Daoy (cell line): ENCODE data around the gene MVD. TPM values are rescaled to one million over a fixed set of nuclear protein-coding genes. Genes with fewer than 3 reads are reported as not detected.

Source experiments
- DNase-seq: peaks from one replicate; pipeline ENCODE4 v3.0.0-alpha.2; 2015; ENCODE audit warnings: low read depth
- total RNA-seq: library from RNA; depleted of rRNA; stranded (reverse); fragments of >200 nt; shearing (Covaris generic); gene quantifications from 2 replicates; pipeline ENCODE4 v1.2.3, GENCODE V29; 2014; rRNA removed

The MVD gene, protein sequence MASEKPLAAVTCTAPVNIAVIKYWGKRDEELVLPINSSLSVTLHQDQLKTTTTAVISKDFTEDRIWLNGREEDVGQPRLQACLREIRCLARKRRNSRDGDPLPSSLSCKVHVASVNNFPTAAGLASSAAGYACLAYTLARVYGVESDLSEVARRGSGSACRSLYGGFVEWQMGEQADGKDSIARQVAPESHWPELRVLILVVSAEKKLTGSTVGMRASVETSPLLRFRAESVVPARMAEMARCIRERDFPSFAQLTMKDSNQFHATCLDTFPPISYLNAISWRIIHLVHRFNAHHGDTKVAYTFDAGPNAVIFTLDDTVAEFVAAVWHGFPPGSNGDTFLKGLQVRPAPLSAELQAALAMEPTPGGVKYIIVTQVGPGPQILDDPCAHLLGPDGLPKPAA
- 27.3 and 27.7 TPM in 2 replicates for total RNA-seq

DNA sequence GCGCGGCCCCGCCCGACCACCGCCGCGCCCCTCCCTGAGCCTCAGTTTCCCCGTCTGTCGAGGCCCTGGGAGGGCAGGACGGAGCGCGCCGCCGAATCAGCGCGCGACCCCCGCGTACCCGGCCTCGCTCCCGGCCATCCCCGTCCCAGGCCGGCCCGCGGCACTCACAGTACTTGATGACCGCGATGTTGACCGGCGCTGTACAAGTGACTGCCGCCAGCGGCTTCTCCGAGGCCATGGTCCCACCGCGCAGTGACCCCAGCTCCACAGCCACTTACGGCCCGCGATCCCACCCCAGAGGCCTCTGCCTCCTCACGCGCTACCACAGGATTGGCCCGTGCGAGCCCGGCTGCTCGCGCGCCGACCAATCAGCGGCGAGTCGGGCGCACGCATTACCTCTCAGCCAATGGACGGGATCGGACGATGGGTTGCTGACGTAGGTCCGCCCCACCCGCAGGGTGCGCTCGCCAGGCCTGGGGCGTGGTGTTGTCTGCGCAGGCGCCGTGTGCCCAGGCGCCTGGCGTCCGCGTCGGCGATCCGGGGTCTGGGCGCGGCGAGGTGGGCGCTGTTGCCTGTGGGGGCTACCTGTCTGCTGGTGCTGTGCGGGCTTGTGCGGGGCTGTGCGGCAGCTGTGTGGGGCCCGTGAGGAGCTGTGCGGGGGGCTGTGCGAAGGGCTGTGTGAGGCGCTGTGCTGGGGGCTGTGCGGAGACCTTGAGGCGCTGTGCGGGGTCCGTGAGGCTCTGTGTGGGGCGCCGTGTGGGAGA is at the start of gene MVD:
MVD (minus strand) TSS at position 249 of the 764 bp plus-strand sequence; CDS start at position 238, 11 bp downstream.
- peak; percentile 99 for DNase-seq

DNA sequence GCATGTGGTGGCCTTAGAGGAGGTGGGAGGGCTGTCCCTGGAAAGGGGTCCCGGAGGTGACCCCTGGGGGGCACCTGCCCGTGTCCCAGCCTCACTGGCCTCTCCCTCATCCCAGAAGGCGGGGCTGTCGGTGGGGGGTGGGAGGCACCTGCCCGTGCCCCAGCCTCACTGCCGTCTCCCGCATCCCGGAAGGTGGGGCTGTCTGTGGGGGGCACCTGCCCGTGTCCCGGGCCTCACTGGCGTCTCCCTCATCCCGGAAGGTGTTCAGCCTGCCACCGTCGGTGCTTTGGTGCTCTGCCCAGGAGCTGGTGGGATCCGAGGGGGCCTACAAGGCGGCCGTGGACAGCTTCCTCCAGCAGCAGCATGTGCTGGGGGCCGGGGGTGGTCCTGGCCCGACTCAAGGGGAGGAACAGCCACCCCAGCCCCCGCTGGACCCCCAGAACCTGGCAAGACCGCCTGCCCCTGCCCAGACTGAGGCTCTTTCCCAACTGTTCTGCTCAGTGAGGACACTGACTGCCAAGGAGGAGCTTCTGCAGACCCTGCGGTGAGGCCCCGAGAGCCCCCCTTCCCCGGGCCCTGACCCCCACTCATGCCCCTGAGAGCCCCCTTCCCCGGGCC is 49.6 kb upstream of the MVD start:
- no peak for DNase-seq

GRCh38 chr16:88711750-88712340 is 49.0 kb upstream of the MVD start:
- no peak for DNase-seq

GRCh38 chr16:88710556-88710955 is 47.7 kb upstream of the MVD start:
- DNase-seq: no peak

GRCh38 chr16:88706965-88707826 is 44.3 kb upstream of the MVD start:
- no peak for DNase-seq

DNA sequence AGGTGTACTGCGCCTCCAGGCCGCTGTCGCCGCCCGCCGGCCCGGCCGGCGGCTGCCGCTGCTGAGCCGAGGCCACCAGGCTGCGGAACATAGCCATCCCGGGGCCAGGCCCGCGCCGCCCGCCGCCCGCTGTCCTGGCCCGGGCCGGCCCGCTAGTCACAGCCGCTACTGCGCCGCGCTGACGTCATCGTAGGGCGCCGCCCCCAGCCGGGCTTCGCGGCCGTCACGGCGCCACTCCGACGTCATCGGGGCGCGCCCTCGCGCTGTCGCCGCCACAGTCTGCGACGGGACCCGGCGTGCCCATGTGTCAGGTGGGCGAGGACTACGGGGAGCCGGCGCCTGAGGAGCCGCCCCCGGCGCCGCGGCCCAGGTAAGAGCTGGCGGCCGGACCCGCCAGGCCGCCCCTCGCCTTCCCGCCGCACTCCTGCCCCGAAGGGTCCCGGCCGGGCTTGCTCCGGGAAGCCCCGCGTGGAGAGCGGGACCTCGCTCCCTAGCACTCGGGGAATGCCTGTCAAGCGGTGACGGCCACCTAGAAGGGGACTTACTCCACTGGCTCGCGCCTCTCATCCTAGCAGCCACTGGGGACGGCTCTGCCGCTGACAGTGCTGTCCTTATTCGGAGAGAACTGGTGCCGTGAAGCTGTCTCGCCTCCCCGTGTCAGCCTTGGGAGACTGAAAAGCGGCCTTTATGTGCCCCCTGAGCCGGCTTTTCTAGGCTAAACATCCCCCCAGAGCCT is 43.5 kb upstream of the MVD start, which contains the start of the genes CTU2 and RNF166:
CTU2 (plus strand) TSS at position 275 of the 736 bp plus-strand sequence; CDS start at position 303, 28 bp downstream.
RNF166 (minus strand) TSS at position 180 of the 736 bp plus-strand sequence; CDS start at position 97, 83 bp downstream.
- DNase-seq: peak; percentile 92

DNA sequence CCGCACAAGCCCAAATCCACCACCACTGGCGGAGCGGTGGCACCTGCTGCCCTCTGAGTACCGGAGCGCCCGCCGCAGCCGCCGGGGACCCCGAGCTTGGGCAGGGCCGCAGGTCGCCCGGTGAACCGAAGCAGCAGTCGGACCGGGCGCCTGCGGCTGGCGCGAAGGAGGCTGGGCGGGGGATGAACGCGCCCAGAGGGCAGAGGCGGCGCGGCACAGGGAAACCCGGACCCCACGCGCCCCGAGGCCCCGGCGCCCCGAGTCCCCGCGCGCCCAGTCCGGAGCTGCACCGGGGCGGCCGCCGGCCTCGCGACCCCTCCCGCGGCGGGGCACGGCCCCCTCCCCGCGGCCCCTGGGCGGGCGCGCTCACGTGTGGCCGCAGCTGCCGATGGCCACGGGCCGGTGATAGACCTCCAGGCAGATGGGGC is 42.9 kb upstream of the MVD start:
- DNase-seq: no peak

- DNase-seq: no peak
These were observed 42.3 kb upstream of the MVD start for GRCh38 chr16:88705076-88705684.

- peak; percentile 47 for DNase-seq
These were observed 40.8 kb upstream of the MVD start for GRCh38 chr16:88703486-88704309.

DNA sequence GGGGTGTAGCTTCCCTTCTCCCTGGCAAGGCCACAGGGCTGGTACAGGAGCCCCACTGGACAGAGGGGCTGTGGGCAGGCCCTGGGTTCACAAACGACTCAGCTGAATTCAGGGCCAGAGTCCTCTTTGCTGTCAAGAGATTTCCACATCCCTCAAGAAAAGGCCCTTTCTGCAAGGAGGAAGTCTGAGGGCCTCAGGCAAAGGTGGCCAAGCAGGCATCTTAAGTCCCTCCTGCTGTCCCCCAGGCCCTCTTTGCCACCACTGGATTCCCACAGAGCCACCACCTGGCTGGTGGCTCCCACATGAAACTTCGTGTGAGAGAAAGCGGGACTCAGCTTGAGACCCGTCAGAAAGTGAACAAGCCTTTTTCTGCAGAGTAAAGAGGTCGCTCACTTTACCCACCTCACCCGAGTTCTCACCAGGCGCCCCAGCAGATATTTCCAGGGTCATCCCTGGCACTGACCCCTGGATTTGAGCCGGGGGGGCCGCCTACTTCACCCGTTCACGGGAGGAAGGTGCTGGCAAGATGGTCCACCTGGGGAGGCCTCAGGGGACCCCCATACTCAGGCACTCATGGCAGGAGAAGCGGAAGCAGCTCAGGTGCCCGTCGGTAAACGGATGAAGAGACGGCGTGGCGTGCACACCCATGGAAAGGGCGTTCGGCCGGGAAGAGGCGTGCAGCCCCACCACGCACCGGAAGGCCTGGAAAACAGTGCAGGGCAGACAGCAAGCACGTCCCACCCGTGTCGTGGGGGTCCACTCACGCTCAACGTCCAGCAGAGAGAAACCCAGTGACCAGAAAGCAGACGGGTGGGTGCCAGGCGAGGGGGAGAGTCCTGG is 39.7 kb upstream of the MVD start:
- no peak for DNase-seq

- DNase-seq: no peak
These were observed 38.9 kb upstream of the MVD start for GRCh38 chr16:88701581-88702370.

DNA sequence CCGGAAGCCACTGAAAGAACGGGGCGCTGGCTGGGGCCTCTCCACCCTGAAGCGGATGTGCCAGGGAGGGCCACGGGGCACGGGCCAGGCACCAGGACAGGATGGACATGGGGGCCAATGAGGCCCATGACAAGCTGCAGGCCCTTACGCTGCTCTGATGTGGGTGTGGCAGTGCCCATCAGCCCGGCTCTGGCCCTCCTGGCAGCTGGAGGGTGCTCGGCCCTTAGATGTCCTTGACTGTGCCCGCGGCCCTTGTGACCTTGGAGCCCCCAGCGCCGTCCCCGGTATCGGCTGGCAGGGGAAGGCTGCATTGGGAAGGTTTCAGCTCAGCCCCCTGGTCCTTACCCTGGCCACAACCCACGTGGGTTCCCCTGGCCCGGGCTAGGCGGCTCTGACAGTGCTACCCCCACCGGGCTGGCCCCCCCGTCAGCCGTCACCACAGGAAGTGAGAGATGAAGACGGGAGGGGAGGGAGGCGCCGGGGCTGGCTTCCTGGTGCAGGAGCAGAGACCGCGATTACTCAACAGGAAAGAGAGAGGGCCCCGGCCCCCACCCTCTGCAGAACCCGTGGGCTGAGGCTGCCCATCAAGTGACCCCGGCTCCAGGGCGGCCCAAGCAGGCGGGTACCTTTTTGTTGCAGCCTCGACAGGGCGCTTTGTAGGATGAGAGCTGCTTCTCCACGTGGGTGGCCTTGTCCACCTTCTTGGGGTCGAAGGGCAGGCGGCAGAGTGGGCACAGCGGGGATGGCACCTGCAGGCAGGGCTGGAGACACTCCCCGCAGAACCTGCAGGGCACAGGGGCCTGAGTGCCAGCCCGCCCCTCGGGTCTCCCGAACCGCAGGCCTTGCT is 38.0 kb upstream of the MVD start:
- DNase-seq: peak; percentile 94

DNA sequence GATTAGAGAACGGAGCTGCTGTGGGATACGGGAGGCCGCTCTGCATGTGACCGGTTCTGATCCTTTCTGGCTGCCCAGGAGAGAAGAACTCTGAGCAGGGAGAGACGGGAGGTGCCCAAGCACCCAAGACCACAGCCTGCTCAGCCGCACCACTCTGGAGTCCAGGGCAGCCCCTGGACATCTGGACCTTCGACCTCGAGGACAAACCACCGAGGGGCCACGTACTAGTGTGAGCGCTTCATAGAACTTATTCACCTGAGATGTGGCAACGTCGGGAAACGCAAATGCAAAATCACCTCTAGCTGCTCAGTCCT is 37.4 kb upstream of the MVD start:
- DNase-seq: no peak

DNA sequence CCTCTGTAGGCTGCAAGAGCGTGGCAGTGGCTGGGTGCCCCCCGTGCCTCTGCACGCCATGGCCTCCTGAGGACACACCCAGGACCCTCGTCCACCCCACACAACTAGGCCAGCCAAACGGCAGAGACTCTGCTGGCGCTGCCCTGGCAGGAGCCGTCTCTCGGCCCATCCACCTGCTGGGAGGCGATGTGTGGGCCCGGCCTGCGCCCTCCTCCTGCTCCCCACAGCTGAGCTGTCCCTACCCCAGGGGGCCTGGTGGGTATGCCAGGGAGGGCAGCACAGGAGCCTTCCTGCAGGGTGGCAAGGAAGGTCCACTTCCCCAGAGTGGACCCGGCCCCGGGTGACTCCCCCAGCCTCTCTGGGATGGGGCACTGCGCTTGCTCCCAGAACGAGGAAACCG is 36.3 kb upstream of the MVD start:
- DNase-seq: no peak

DNA sequence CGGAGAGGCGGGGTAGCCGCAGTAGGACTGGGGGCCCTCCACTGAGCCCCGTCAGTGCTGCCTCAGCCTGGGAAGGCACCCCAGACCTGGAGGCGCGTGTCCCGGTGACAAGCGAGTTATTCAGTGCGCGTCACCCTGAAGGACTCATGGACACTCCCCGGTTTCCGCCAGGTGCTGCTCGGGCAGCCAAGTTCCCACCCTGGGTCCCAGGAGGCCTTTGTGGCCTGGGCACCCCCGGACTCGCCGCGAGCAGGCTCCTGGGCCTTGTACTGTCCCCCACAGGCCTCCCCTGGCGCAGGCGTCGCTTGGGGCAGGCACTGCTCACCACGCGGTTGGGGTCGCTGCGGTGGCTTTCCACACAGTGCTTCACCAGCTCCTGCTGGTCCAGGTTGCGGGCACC is 35.8 kb upstream of the MVD start:
- no peak for DNase-seq
